Activated CD8-positive, alpha-beta memory T cell treated with anti-CD3 and anti-CD28 coated beads, Interleukin-2, amount 50 U/mL, for 4 hours (primary cell): Measurements from ENCODE around the gene ANKRD11.

Experiments used
- DNase-seq: peaks from one replicate; pipeline ENCODE4 v3.0.0-alpha.2; 2020

Gene ANKRD11

GRCh38 chr16:89343501-89344457 is 146.6 kb downstream of the ANKRD11 start:
- DNase-seq = no peak

- DNase-seq = peak; percentile 34
Observed at GRCh38 chr16:89341697-89342694, 148.4 kb downstream of the ANKRD11 start.

- DNase-seq = no peak
Observed at GRCh38 chr16:89341279-89341678, 149.1 kb downstream of the ANKRD11 start.

- no peak for DNase-seq
Observed at GRCh38 chr16:89338863-89339262, 151.5 kb downstream of the ANKRD11 start.

GRCh38 chr16:89337965-89338364 is 152.4 kb downstream of the ANKRD11 start:
- no peak for DNase-seq

- DNase-seq = no peak
Observed at GRCh38 chr16:89335803-89336485, 154.4 kb downstream of the ANKRD11 start.

- peak; percentile 18 for DNase-seq
Observed at GRCh38 chr16:89334988-89335802, 155.2 kb downstream of the ANKRD11 start.

- DNase-seq = peak; percentile 15
Observed at GRCh38 chr16:89334461-89334860, 155.9 kb downstream of the ANKRD11 start.

- DNase-seq = no peak
Observed at GRCh38 chr16:89334050-89334449, 156.3 kb downstream of the ANKRD11 start.

GRCh38 chr16:89333401-89334001 is 156.9 kb downstream of the ANKRD11 start:
- DNase-seq = peak; percentile 35

- DNase-seq = peak; percentile 12
Observed at GRCh38 chr16:89332902-89333245, 157.5 kb downstream of the ANKRD11 start.

GRCh38 chr16:89332243-89332901 is 158.0 kb downstream of the ANKRD11 start:
- DNase-seq = no peak

GRCh38 chr16:89331371-89332109 is 158.8 kb downstream of the ANKRD11 start:
- peak; percentile 57 for DNase-seq

- DNase-seq = peak; percentile 42
Observed at GRCh38 chr16:89330177-89330856, 160.0 kb downstream of the ANKRD11 start.

GRCh38 chr16:89329830-89330176 is 160.6 kb downstream of the ANKRD11 start:
- peak; percentile 2 for DNase-seq

- peak; percentile 11 for DNase-seq
Observed at GRCh38 chr16:89328412-89329400, 161.7 kb downstream of the ANKRD11 start.

- DNase-seq = peak; percentile 7
Observed at GRCh38 chr16:89326721-89327120, 163.6 kb downstream of the ANKRD11 start.

GRCh38 chr16:89325861-89326471 is 164.4 kb downstream of the ANKRD11 start:
- DNase-seq = peak; percentile 17
